GM12878 (cell line): ENCODE data around the gene LHCGR. TPM values are rescaled to one million over a fixed set of nuclear protein-coding genes. Genes with fewer than 3 reads are reported as not detected.

Experiments
- ATAC-seq: fragments of 200-7000 bp; cut with Tn5 transposase; 3 replicates; pipeline ENCODE4 v1.9.1; 2020; ENCODE audit warnings: mild to moderate bottlenecking, moderate library complexity
- BruUV-seq: library from RNA; stranded (reverse); fragments of 400-500 nt; replicated peaks from 2 replicates; lab custom pipeline; 2021; lab: Mats Ljungman, UMichigan
- CTCF ChIA-PET: fragments of 300-600 bp; sonication (Branson Sonifier 250); formaldehyde crosslinking; extraction: SDS; loops from one replicate; lab custom pipeline; 2021; ENCODE audit warnings: inconsistent platforms; lab: Yijun Ruan, JAX
- POLR2A ChIA-PET: fragments of 350-600 bp; formaldehyde crosslinking; extraction: SDS; loops from one replicate; lab custom pipeline; 2021; ENCODE audit warnings: inconsistent platforms; lab: Charles Lee
- RAD21 ChIA-PET: fragments of 300-600 bp; sonication (Branson Sonifier 250); formaldehyde crosslinking; loops from one replicate; lab custom pipeline; 2023; ENCODE audit warnings: antibody characterized with exemption; ENCODE audit not compliant: unreplicated experiment; lab: Charles Lee
- SMC1A ChIA-PET: fragments of 300-600 bp; sonication (Branson Sonifier 250); formaldehyde crosslinking; loops from one replicate; lab custom pipeline; 2023; ENCODE audit not compliant: unreplicated experiment, uncharacterized antibody; lab: Charles Lee
- DNase-seq: peaks from one replicate; pipeline ENCODE4 v3.0.0-alpha.2; 2011; ENCODE audit warnings: low read depth, low spot score
- FAIRE-seq: peaks from 3 replicates; lab custom pipeline; 2011; peaks lifted over from hg19 to GRCh38; lab: Jason Lieb, UNC
- H2AFZ ChIP-seq: 2 replicates; pipeline ENCODE4 v1.6.0; 2011; ENCODE audit warnings: low read depth, low read length, control low read depth; ENCODE audit not compliant: control insufficient read depth
- H3K27ac ChIP-seq: 2 replicates; pipeline ENCODE4 v1.5.1; 2011; ENCODE audit warnings: control low read depth; ENCODE audit not compliant: control insufficient read depth, insufficient read depth
- H3K27me3 ChIP-seq, 2 experiments: replicated peaks in 1 of 2; 2 replicates each; pipeline versions ENCODE4 v1.6.0 to v1.6.1; 2011; ENCODE audit warnings: low read length in 1 of 2; ENCODE audit not compliant: control insufficient read depth in 2 of 2, insufficient read depth in 2 of 2
- H3K36me3 ChIP-seq, 2 experiments: 2 replicates each; pipeline ENCODE4 v1.5.1; 2011; ENCODE audit warnings: low read length in 1 of 2; ENCODE audit not compliant: control insufficient read depth in 2 of 2, insufficient read depth in 2 of 2
- H3K4me1 ChIP-seq: 2 replicates; pipeline ENCODE4 v1.6.1; 2011; ENCODE audit warnings: mild to moderate bottlenecking, low read length, moderate library complexity, mixed read lengths; ENCODE audit not compliant: control insufficient read depth, insufficient read depth
- H3K4me2 ChIP-seq: 2 replicates; pipeline ENCODE4 v1.6.0; 2011; ENCODE audit warnings: control low read depth; ENCODE audit not compliant: control insufficient read depth, insufficient read depth
- H3K4me3 ChIP-seq: fragments of 200-600 bp; sonication (generic); 2 replicates; pipeline ENCODE4 v1.5.1; 2016
- H3K79me2 ChIP-seq: 2 replicates; pipeline ENCODE4 v1.6.0; 2011; ENCODE audit warnings: low read length; ENCODE audit not compliant: control insufficient read depth, insufficient read depth
- H3K9ac ChIP-seq: 2 replicates; pipeline ENCODE4 v1.8.0; 2011; ENCODE audit warnings: low read length, control low read depth, mixed read lengths; ENCODE audit not compliant: control insufficient read depth, insufficient read depth
- H3K9me3 ChIP-seq: replicated peaks from 3 replicates; pipeline ENCODE4 v1.5.1; 2011; ENCODE audit warnings: mild to moderate bottlenecking, low read length; ENCODE audit not compliant: control insufficient read depth, insufficient read depth
- H4K20me1 ChIP-seq: 2 replicates; pipeline ENCODE4 v1.6.0; 2011; ENCODE audit not compliant: control insufficient read depth, insufficient read depth
- CHD1 ChIP-seq: IDR thresholded peaks from 2 replicates; pipeline ENCODE4 v1.6.1; 2012; ENCODE audit warnings: low read depth, low read length, improper control_type of control experiment
- E2F4 ChIP-seq: IDR thresholded peaks from 2 replicates; pipeline ENCODE4 v1.6.1; 2012; ENCODE audit warnings: low read depth, low read length, improper control_type of control experiment
- E2F8 ChIP-seq: fragments of 450-650 bp; IDR thresholded peaks from 2 replicates; pipeline ENCODE4 v1.6.1; 2018; ENCODE audit warnings: mild to moderate bottlenecking, low read depth, moderate library complexity; ENCODE audit not compliant: partially characterized antibody
- EED ChIP-seq: sonication (generic); IDR thresholded peaks from 2 replicates; pipeline ENCODE4 v1.6.1; 2016; ENCODE audit warnings: antibody characterized with exemption, low read depth
- HSF1 ChIP-seq: fragments of 150-350 bp; IDR thresholded peaks from 2 replicates; pipeline ENCODE4 v1.6.1; 2014; ENCODE audit warnings: mild to moderate bottlenecking, low read depth, low read length
- IKZF1 ChIP-seq: fragments of 450-650 bp; conservative IDR thresholded peaks from 2 replicates; pipeline ENCODE4 v1.6.1; 2017; ENCODE audit warnings: antibody characterized with exemption, mild to moderate bottlenecking
- JUNB ChIP-seq: IDR thresholded peaks from 2 replicates; pipeline ENCODE4 v1.6.1; 2016; ENCODE audit warnings: antibody characterized with exemption, mild to moderate bottlenecking
- LARP7 ChIP-seq: fragments of 450-650 bp; IDR thresholded peaks from 2 replicates; pipeline ENCODE4 v1.6.1; 2017; ENCODE audit warnings: mild to moderate bottlenecking
- MYB ChIP-seq: fragments of 150-350 bp; IDR thresholded peaks from 2 replicates; pipeline ENCODE4 v1.6.1; 2014; ENCODE audit warnings: mild to moderate bottlenecking, low read depth, low read length, borderline replicate concordance
- NR2C1 ChIP-seq: fragments of 450-650 bp; IDR thresholded peaks from 2 replicates; pipeline ENCODE4 v1.6.1; 2017; ENCODE audit warnings: antibody characterized with exemption, mild to moderate bottlenecking, moderate library complexity
- PAX8 ChIP-seq: fragments of 450-650 bp; IDR thresholded peaks from 2 replicates; pipeline ENCODE4 v1.6.1; 2017; ENCODE audit warnings: mild to moderate bottlenecking, moderate library complexity
- RAD21 ChIP-seq: IDR thresholded peaks from 2 replicates; pipeline ENCODE4 v1.6.1; 2011; ENCODE audit warnings: mild to moderate bottlenecking, low read depth, low read length, moderate library complexity; ENCODE audit not compliant: insufficient read depth
- RELA ChIP-seq: fragments of 450-650 bp; IDR thresholded peaks from 2 replicates; pipeline ENCODE4 v1.8.0; 2014; ENCODE audit warnings: borderline replicate concordance; ENCODE audit not compliant: partially characterized antibody
- RUNX3 ChIP-seq: IDR thresholded peaks from 2 replicates; pipeline ENCODE4 v1.6.1; 2012; ENCODE audit warnings: low read length, inconsistent platforms
- SMARCA5 ChIP-seq: fragments of 450-650 bp; IDR thresholded peaks from 2 replicates; pipeline ENCODE4 v1.6.1; 2017; ENCODE audit warnings: mild to moderate bottlenecking
- SREBF2 ChIP-seq: IDR thresholded peaks from 2 replicates; pipeline ENCODE4 v1.6.1; 2012; ENCODE audit warnings: mild to moderate bottlenecking, low read length
- USF1 ChIP-seq: IDR thresholded peaks from 2 replicates; pipeline ENCODE4 v1.6.1; 2011; ENCODE audit warnings: borderline replicate concordance, low read depth, mild to moderate bottlenecking, moderate library complexity, mixed read lengths, low read length; ENCODE audit not compliant: insufficient read depth; ENCODE audit errors: extremely low read length
- ZNF384 ChIP-seq: IDR thresholded peaks from 2 replicates; pipeline ENCODE4 v1.6.1; 2012; ENCODE audit warnings: low read depth, mild to moderate bottlenecking, low read length, improper control_type of control experiment, borderline replicate concordance
- WGBS: methylation state at CpG from one replicate; pipeline ENCODE4 v1.1.6; 2016; ENCODE audit warnings: low lambda C conversion rate; ENCODE audit not compliant: insufficient replicate concordance, insufficient coverage; ENCODE audit errors: missing lambda C conversion rate; 5-methylcytosine and 5-hydroxymethylcytosine counted together
- in situ Hi-C: fragments of 300-500 bp; cut with MboI; formaldehyde crosslinking; loops from 9 replicates; pipeline ENCODE4 v1.14.3; 2018; ENCODE audit warnings: mixed read lengths
- intact Hi-C: fragments of 100-400 bp; cut with micrococcal nuclease; formaldehyde crosslinking; loops from one replicate; pipeline ENCODE4 v1.14.2; 2022; ENCODE audit not compliant: unreplicated experiment
- polyA plus RNA-seq, 11 experiments: library from polyadenylated mRNA; depleted of rRNA in 4 of 11; unstranded in 6 of 11; stranded (reverse) in 5 of 11; fragments of >200 nt; fragmentation: Nextera tagmentation in 4 of 11; fragmentation: Illumina TruSeq in 1 of 11; extraction: Ambion mirVana in 4 of 11; extraction: Trizol in 1 of 11; gene quantifications; 1 replicate in 1 of 11; 2 replicates in 10 of 11; pipeline versions ENCODE4 v1.2.1 to v1.2.3, GENCODE V29; 2011 to 2016; ENCODE audit warnings: inconsistent platforms in 2 of 11, missing spikeins in 2 of 11, low read depth in 1 of 11
- total RNA-seq, 4 experiments: library from RNA; depleted of rRNA in 3 of 4; stranded (reverse); fragments of >200 nt in 3 of 4; fragmentation: Illumina TruSeq in 1 of 4; extraction: Trizol in 1 of 4; gene quantifications; 2 replicates each; pipeline versions ENCODE4 v1.2.1 to v1.2.3, GENCODE V29; 2013 to 2021

The LHCGR gene
- total and polyA plus RNA-seq, 10 of the 15 experiments (the other 5 are each of a cell fraction or from before 2014, with no cell fraction given): 0.02 to 1.9 (median 0.13) TPM; not detected in 5

GRCh38 chr2:48673581-48673980, 81.9 kb downstream of the LHCGR start (continued):
- TF ChIP-seq SREBF2 (no peak), PAX8 (no peak)

GRCh38 chr2:48668992-48669391, 86.5 kb downstream of the LHCGR start:
- Histone ChIP-seq H4K20me1 (no peaks in the 10 kb centered on the region), H3K36me3 (no peaks in the 10 kb centered on the region), H3K4me2 (no peak overlapping the region), H3K4me1 (no peaks in the 10 kb centered on the region), H2AFZ (no peak overlapping the region), H3K9me3 (no peaks in the 10 kb centered on the region), H3K4me3 (no peak overlapping the region), H3K27ac (no peak overlapping the region), H3K79me2 (no peaks in the 10 kb centered on the region), H3K27me3 (no peaks in the 10 kb centered on the region), H3K9ac (no peak overlapping the region)
- peak; percentile 54 for ATAC-seq
- intact Hi-C loops: no loop called here
- SMC1A ChIA-PET: no interaction called here
- no TSS peak for BruUV-seq
- in situ Hi-C loops: no loop called here
- FAIRE-seq: no peak
- 0% methylated on average over 1 of the region's 1 CpG for WGBS
- CTCF ChIA-PET: no interaction called here
- no peak for DNase-seq
- RAD21 ChIA-PET: no interaction called here
- POLR2A ChIA-PET: no interaction called here
- TF ChIP-seq RUNX3: no peak
- no peak for TF ChIP-seq IKZF1
- no peak for TF ChIP-seq RELA
- TF ChIP-seq CHD1: no peak
- TF ChIP-seq LARP7: no peak
- no peak for TF ChIP-seq EED
- TF ChIP-seq RAD21: no peak
- TF ChIP-seq HSF1: no peak
- no peak for TF ChIP-seq USF1
- no peak for TF ChIP-seq NR2C1
- no peak for TF ChIP-seq MYB
- no peak for TF ChIP-seq ZNF384
- no peak for TF ChIP-seq SMARCA5
- TF ChIP-seq E2F8: no peak
- no peak for TF ChIP-seq E2F4
- TF ChIP-seq JUNB: no peak
